GM06990 (cell line): Measurements from ENCODE around the gene HOXD12.

Source experiments
- DNase-seq: peaks from one replicate; pipeline ENCODE4 v3.0.0-alpha.2; 2011; ENCODE audit not compliant: insufficient read length; ENCODE audit errors: extremely low read depth
- H3K27me3 ChIP-seq: replicated peaks from 2 replicates; pipeline ENCODE4 v1.6.0; 2011; ENCODE audit warnings: low read length; ENCODE audit not compliant: control insufficient read depth, insufficient read depth
- H3K36me3 ChIP-seq: 2 replicates; pipeline ENCODE4 v1.5.1; 2011; ENCODE audit warnings: low read length; ENCODE audit not compliant: control insufficient read depth, insufficient read depth
- H3K4me3 ChIP-seq: replicated peaks from 2 replicates; pipeline ENCODE4 v1.5.1; 2011; ENCODE audit warnings: low read depth, mild to moderate bottlenecking, control low read depth, low read length
- CTCF ChIP-seq: IDR thresholded peaks from 2 replicates; pipeline ENCODE4 v1.5.1; 2011; ENCODE audit warnings: low read length, control low read depth, mild to moderate bottlenecking, inconsistent platforms; ENCODE audit not compliant: insufficient read depth, poor library complexity, severe bottlenecking

The HOXD12 gene

GRCh38 chr2:176087330-176088047, 12.1 kb upstream of the HOXD12 start:
- Histone ChIP-seq H3K4me3 (no peak overlapping the region), H3K36me3 (no peaks in the 10 kb centered on the region), H3K27me3 (peaks cover 3% of the 10 kb centered on the region)
- TF ChIP-seq CTCF = no peak
- no peak for DNase-seq

- no peak for DNase-seq
- peak; percentile 59 for TF ChIP-seq CTCF
- H3K4me3 ChIP-seq = no peak overlapping the region
- H3K36me3 ChIP-seq = no peaks in the 10 kb centered on the region
- peaks cover 3% of the 10 kb centered on the region for H3K27me3 ChIP-seq
These were observed 11.3 kb upstream of the HOXD12 start for GRCh38 chr2:176088048-176088936.

- DNase-seq = no peak
These were observed 10.4 kb upstream of the HOXD12 start for GRCh38 chr2:176088937-176089842.

DNA sequence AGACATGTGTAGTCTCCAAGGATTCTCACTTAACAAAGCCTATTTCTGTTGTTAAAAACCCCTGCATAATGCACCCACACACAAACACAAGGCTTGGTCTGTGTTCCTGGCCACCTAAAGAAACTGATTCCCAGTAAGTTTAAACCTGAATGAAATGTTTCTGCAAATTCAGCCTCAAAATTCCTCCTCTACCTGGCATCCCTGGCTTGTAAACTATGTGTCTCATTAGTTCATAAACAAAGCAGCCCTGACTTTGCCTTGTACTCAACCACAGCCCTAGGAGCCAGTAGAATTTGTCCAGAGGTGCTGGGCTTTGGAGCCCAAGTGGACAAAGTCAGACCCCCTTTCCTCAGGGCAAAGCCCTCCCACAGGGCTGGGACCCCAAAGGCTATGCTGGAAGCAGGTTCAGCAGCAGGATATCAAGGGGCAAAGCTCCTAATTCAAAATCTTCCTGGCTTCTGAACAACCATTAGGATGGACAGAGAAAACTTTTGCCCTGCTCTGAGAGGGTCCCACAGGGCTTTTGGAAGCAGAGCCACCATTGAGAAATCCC, 9.7 kb upstream of the HOXD12 start:
- Histone ChIP-seq H3K27me3 (peaks cover 3% of the 10 kb centered on the region), H3K4me3 (no peak overlapping the region), H3K36me3 (no peaks in the 10 kb centered on the region)
- no peak for TF ChIP-seq CTCF
- DNase-seq = no peak

More at GRCh38 chr2:176088937-176089842, 10.4 kb upstream of the HOXD12 start:
- H3K36me3 ChIP-seq = no peaks in the 10 kb centered on the region
- no peak for TF ChIP-seq CTCF
- H3K4me3 ChIP-seq = no peak overlapping the region
- H3K27me3 ChIP-seq = peaks cover 3% of the 10 kb centered on the region

- H3K36me3 ChIP-seq = no peaks in the 10 kb centered on the region
- TF ChIP-seq CTCF = no peak
- no peak for DNase-seq
- peaks cover 3% of the 10 kb centered on the region for H3K27me3 ChIP-seq
- no peak overlapping the region for H3K4me3 ChIP-seq
These were observed 8.7 kb upstream of the HOXD12 start for GRCh38 chr2:176090862-176091261.
